ENCODE data around the gene COL4A4.

- TF ChIP-seq, protein P1, sequence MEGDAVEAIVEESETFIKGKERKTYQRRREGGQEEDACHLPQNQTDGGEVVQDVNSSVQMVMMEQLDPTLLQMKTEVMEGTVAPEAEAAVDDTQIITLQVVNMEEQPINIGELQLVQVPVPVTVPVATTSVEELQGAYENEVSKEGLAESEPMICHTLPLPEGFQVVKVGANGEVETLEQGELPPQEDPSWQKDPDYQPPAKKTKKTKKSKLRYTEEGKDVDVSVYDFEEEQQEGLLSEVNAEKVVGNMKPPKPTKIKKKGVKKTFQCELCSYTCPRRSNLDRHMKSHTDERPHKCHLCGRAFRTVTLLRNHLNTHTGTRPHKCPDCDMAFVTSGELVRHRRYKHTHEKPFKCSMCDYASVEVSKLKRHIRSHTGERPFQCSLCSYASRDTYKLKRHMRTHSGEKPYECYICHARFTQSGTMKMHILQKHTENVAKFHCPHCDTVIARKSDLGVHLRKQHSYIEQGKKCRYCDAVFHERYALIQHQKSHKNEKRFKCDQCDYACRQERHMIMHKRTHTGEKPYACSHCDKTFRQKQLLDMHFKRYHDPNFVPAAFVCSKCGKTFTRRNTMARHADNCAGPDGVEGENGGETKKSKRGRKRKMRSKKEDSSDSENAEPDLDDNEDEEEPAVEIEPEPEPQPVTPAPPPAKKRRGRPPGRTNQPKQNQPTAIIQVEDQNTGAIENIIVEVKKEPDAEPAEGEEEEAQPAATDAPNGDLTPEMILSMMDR (conservative IDR thresholded peaks at IDR 0.05; ENCODE audit: low read depth, low read length): no peak
- TF ChIP-seq EZH2 (IDR thresholded peaks at IDR 0.05; ENCODE audit: low read length, unreplicated experiment): no peak
- TF ChIP-seq EZH2phosphoT487 (IDR thresholded peaks at IDR 0.05; ENCODE audit: borderline replicate concordance, low read length): no peak
Observed at GRCh38 chr2:227010433-227010832, 153.6 kb downstream of the COL4A4 start.

Data from PC-3 (cell line).